NT2/D1 (cell line): ENCODE data around the gene TEPSIN.

Experiments
- DNase-seq: peaks from one replicate; pipeline ENCODE4 v3.0.0-alpha.2; 2011; ENCODE audit warnings: low read depth, low spot score
- H3K27me3 ChIP-seq: 2 replicates; pipeline ENCODE4 v1.6.0; 2011; ENCODE audit warnings: mild to moderate bottlenecking; ENCODE audit not compliant: insufficient read length, insufficient read depth
- H3K36me3 ChIP-seq: 2 replicates; pipeline ENCODE4 v1.6.1; 2011; ENCODE audit warnings: mild to moderate bottlenecking, low read length, mixed read lengths; ENCODE audit not compliant: insufficient read depth, insufficient read length
- H3K4me1 ChIP-seq: 2 replicates; pipeline ENCODE4 v1.5.1; 2011; ENCODE audit not compliant: insufficient read depth, insufficient read length
- H3K4me3 ChIP-seq: 2 replicates; pipeline ENCODE4 v1.5.1; 2011; ENCODE audit warnings: low read depth; ENCODE audit not compliant: insufficient read length
- H3K9ac ChIP-seq: 2 replicates; pipeline ENCODE4 v1.6.0; 2011; ENCODE audit warnings: low read depth; ENCODE audit not compliant: insufficient read length
- H3K9me3 ChIP-seq: 2 replicates; pipeline ENCODE4 v1.5.1; 2011; ENCODE audit warnings: mild to moderate bottlenecking, low read length; ENCODE audit not compliant: insufficient read depth
- SUZ12 ChIP-seq: IDR thresholded peaks from 2 replicates; pipeline ENCODE4 v1.6.1; 2011; ENCODE audit not compliant: insufficient read length, insufficient read depth; ENCODE audit errors: extremely low read depth
- YY1 ChIP-seq: IDR thresholded peaks from 2 replicates; pipeline ENCODE4 v1.6.1; 2011; ENCODE audit not compliant: insufficient read length, insufficient read depth
- ZNF274 ChIP-seq: IDR thresholded peaks from 2 replicates; pipeline ENCODE4 v1.6.1; 2011; ENCODE audit warnings: mild to moderate bottlenecking, low read depth, low read length

Gene TEPSIN

GRCh38 chr17:81233316-81233715 is 5.5 kb downstream of the TEPSIN start:
- no peak for DNase-seq
- Histone ChIP-seq H3K9ac (peak overlapping the region; percentile 16), H3K36me3 (peaks cover 77% of the 10 kb centered on the region), H3K4me3 (no peak overlapping the region), H3K9me3 (no peaks in the 10 kb centered on the region), H3K27me3 (no peaks in the 10 kb centered on the region), H3K4me1 (no peaks in the 10 kb centered on the region)
- TF ChIP-seq YY1: no peak
- TF ChIP-seq ZNF274: no peak
- no peak for TF ChIP-seq SUZ12

DNA sequence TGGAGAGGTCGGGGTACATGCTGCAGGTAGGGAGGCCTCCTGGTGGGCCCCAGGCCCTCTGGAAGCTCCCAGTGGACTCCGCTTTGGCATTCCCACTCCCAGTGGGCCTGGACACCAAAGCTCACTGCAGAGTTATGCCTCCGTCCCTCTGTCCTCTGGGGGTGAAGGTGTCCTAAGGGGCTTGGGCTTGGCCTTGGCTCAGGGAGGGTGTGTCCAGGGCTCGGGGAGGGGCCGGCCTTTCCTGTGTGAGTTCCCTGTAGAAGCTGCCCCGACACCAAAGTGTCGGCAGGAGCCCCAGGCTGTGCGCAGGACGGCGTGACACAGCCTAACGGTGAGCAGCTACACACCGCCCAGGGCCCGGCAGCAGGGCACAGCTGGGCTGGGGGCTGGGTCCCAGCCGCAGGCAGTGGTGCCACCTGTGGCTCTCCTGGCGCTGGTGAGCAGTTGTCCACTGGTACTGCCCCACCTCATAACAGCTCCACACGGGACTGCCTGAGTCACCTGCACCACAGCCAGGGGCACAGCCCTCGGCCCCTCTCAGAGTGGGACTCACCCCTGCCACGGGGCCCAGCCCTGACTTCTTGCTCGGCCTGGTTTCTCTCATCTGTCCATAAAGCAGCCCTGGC is 6.1 kb downstream of the TEPSIN start:
- Histone ChIP-seq H3K27me3 (no peaks in the 10 kb centered on the region), H3K4me3 (no peak overlapping the region), H3K9me3 (no peaks in the 10 kb centered on the region), H3K4me1 (no peaks in the 10 kb centered on the region), H3K36me3 (peaks cover 79% of the 10 kb centered on the region), H3K9ac (no peak overlapping the region)
- TF ChIP-seq YY1: no peak
- TF ChIP-seq SUZ12: no peak
- no peak for TF ChIP-seq ZNF274
- no peak for DNase-seq

DNA sequence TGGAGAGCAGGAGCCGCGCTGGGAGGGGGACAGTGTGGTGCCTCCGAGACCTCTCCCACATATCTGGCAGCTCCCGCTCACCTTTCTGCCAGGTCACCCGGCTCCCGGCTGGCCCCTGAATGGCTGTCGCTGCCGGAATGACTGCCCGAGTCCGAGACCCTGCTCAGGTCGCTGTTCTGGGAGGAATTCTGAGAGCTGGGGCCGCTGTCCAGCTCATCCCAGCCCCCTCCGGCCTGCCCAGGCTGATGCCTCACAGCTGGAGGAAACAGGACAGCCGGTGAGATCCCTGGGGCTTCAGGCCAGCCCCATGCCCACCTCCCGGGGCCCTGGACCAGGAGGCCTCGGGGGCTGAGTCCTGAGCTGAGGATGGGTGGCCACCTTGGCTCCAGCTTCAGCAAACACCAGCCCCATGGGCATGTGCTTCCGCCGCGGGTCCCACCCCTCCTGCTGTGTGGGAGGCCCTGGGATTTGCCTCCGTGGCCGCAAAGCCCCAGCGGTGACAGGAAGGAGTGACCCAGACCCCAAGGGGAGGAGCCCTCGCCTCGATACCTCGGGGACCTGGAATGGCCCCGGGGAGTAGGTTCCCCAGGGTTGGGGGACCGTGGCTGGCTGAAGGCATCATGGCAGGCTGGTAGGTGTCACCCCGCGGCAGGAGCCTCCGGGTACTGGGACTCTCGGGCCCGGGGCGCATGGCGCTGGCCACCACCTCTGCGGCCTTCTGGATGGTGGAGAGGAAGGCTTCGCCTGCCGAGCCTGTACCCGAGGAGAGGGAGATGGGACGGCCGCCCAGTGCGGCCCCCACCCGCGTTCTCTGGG is 6.9 kb downstream of the TEPSIN start:
- Histone ChIP-seq H3K36me3 (peaks cover 72% of the 10 kb centered on the region), H3K4me1 (no peaks in the 10 kb centered on the region)
- DNase-seq: no peak

GRCh38 chr17:81231121-81231645 is 7.7 kb downstream of the TEPSIN start:
- Histone ChIP-seq H3K4me1 (no peaks in the 10 kb centered on the region), H3K27me3 (no peaks in the 10 kb centered on the region), H3K9me3 (peaks cover 7% of the 10 kb centered on the region), H3K36me3 (peaks cover 64% of the 10 kb centered on the region), H3K9ac (no peak overlapping the region), H3K4me3 (no peak overlapping the region)
- TF ChIP-seq ZNF274: no peak
- no peak for TF ChIP-seq YY1
- TF ChIP-seq SUZ12: no peak
- DNase-seq: no peak

More for the DNA sequence above, 6.9 kb downstream of the TEPSIN start:
- peaks cover 2% of the 10 kb centered on the region; the same call in 1 of the 2 replicates for H3K9me3 ChIP-seq
- H3K9ac ChIP-seq: no peak overlapping the region
- H3K4me3 ChIP-seq: no peak overlapping the region
- H3K27me3 ChIP-seq: no peaks in the 10 kb centered on the region
- TF ChIP-seq ZNF274 (no peak), SUZ12 (no peak), YY1 (no peak)

GRCh38 chr17:81230043-81230820 is 8.6 kb downstream of the TEPSIN start:
- H3K9me3 ChIP-seq: peaks cover 7% of the 10 kb centered on the region
- H3K4me1 ChIP-seq: no peaks in the 10 kb centered on the region
- no peak for DNase-seq
- TF ChIP-seq YY1 (no peak), SUZ12 (no peak), ZNF274 (no peak)
- no peak overlapping the region for H3K9ac ChIP-seq
- peaks cover 55% of the 10 kb centered on the region for H3K36me3 ChIP-seq
- no peak overlapping the region for H3K4me3 ChIP-seq
- no peaks in the 10 kb centered on the region for H3K27me3 ChIP-seq

GRCh38 chr17:81229666-81229920 is 9.3 kb downstream of the TEPSIN start:
- TF ChIP-seq SUZ12: no peak
- no peak for TF ChIP-seq YY1
- no peak for TF ChIP-seq ZNF274
- Histone ChIP-seq H3K4me1 (no peaks in the 10 kb centered on the region), H3K36me3 (peaks cover 54% of the 10 kb centered on the region), H3K27me3 (no peaks in the 10 kb centered on the region), H3K9ac (no peak overlapping the region), H3K9me3 (peaks cover 7% of the 10 kb centered on the region), H3K4me3 (no peak overlapping the region)
- DNase-seq: no peak
